ENCODE measurements around the gene SPATA13. TPM values are rescaled to one million over a fixed set of nuclear protein-coding genes. Genes with fewer than 3 reads are reported as not detected.
"Not testable (repeated sequence)": the region's sequence is repeated elsewhere in the genome, so short reads cannot be mapped to it uniquely, and the experiment has no call there.

Gene SPATA13
- total and polyA plus RNA-seq, 8 donors, result 3.6 to 156 (median 48.6) TPM

GRCh38 chr13:24118576-24118975 lies 41.9 kb upstream of the SPATA13 start:
- Histone ChIP-seq H3K27ac (no peak overlapping the region), H3K9me3 (no peaks in the 10 kb centered on the region), H3K36me3 (no peaks in the 10 kb centered on the region), H3K4me1 (peaks cover 0 to 12% (median 6%) of the 10 kb centered on the region in 4 donors), H3K4me3 (no peak overlapping the region), H3K27me3 (no peaks in the 10 kb centered on the region)
- 83 to 95% (median 91%) methylated on average over 5 of the region's 5 CpGs for WGBS, 5 donors
- no peak for DNase-seq
- TF ChIP-seq CTCF (IDR thresholded peaks at IDR 0.05) (no peak), EP300 (IDR thresholded peaks at IDR 0.05) (no peak), POLR2AphosphoS5 (IDR thresholded peaks at IDR 0.05) (no peak), POLR2A (IDR thresholded peaks at IDR 0.05) (no peak)
- intact Hi-C loops (cut with DNase I; ENCODE audit: low total_unique reads), result no loop called here

- TF ChIP-seq EP300 (IDR thresholded peaks at IDR 0.05) (no peak), POLR2A (IDR thresholded peaks at IDR 0.05) (no peak), POLR2AphosphoS5 (IDR thresholded peaks at IDR 0.05) (no peak), CTCF (IDR thresholded peaks at IDR 0.05) (no peak)
- H3K4me3 ChIP-seq, result no peak overlapping the region
- no peaks in the 10 kb centered on the region for H3K36me3 ChIP-seq
- no peaks in the 10 kb centered on the region for H3K9me3 ChIP-seq
- intact Hi-C loops (cut with DNase I; ENCODE audit: low total_unique reads), result no loop called here
- peak in 1 of 2 donors; percentile 44 for DNase-seq
- WGBS, 5 donors, result 40 to 59% (median 47%) methylated on average over 11 of the region's 11 CpGs
- H3K4me1 ChIP-seq, result peaks cover 0 to 12% (median 6%) of the 10 kb centered on the region in 4 donors
- no peak overlapping the region for H3K27ac ChIP-seq
- H3K27me3 ChIP-seq, result no peaks in the 10 kb centered on the region
These were observed 40.7 kb upstream of the SPATA13 start for GRCh38 chr13:24119626-24120508.

GRCh38 chr13:24122045-24122444 lies 38.5 kb upstream of the SPATA13 start:
- H3K27me3 ChIP-seq; intact Hi-C loops (cut with DNase I; ENCODE audit: low total_unique reads); H3K4me3 ChIP-seq; H3K9me3 ChIP-seq; DNase-seq; H3K36me3 ChIP-seq; H3K27ac ChIP-seq: not testable (repeated sequence)
- 75 to 92% (median 86%) methylated on average over 4 of the region's 4 CpGs for WGBS, 5 donors
- peaks cover 0 to 19% (median 8%) of the 10 kb centered on the region in 4 donors for H3K4me1 ChIP-seq

GRCh38 chr13:24122569-24122968 lies 38.0 kb upstream of the SPATA13 start:
- TF ChIP-seq CTCF (IDR thresholded peaks at IDR 0.05) (no peak), POLR2AphosphoS5 (IDR thresholded peaks at IDR 0.05) (no peak), EP300 (IDR thresholded peaks at IDR 0.05) (no peak), POLR2A (IDR thresholded peaks at IDR 0.05) (no peak)
- Histone ChIP-seq H3K27ac (no peak overlapping the region), H3K4me1 (peaks cover 3 to 21% (median 9%) of the 10 kb centered on the region in 4 donors), H3K9me3 (no peaks in the 10 kb centered on the region), H3K27me3 (no peaks in the 10 kb centered on the region), H3K4me3 (no peak overlapping the region), H3K36me3 (no peaks in the 10 kb centered on the region)
- intact Hi-C loops (cut with DNase I; ENCODE audit: low total_unique reads), result no loop called here
- no peak for DNase-seq
- WGBS, 5 donors, result 84 to 90% (median 86%) methylated on average over 5 of the region's 5 CpGs

- TF ChIP-seq CTCF (IDR thresholded peaks at IDR 0.05), result no peak
- Histone ChIP-seq H3K9me3 (no peaks in the 10 kb centered on the region), H3K4me3 (no peak overlapping the region), H3K27me3 (no peaks in the 10 kb centered on the region), H3K4me1 (peaks cover 3 to 21% (median 9%) of the 10 kb centered on the region in 4 donors), H3K27ac (no peak overlapping the region), H3K36me3 (no peaks in the 10 kb centered on the region)
- DNase-seq, result no peak
- intact Hi-C loops (cut with DNase I; ENCODE audit: low total_unique reads), result no loop called here
- 56 to 79% (median 67%) methylated on average over 2 of the region's 2 CpGs for WGBS, 5 donors
These were observed 36.8 kb upstream of the SPATA13 start for GRCh38 chr13:24123761-24124160.

Data from stomach (tissue), 9 donors.